ENCODE results near the gene ST3GAL5.

DNA sequence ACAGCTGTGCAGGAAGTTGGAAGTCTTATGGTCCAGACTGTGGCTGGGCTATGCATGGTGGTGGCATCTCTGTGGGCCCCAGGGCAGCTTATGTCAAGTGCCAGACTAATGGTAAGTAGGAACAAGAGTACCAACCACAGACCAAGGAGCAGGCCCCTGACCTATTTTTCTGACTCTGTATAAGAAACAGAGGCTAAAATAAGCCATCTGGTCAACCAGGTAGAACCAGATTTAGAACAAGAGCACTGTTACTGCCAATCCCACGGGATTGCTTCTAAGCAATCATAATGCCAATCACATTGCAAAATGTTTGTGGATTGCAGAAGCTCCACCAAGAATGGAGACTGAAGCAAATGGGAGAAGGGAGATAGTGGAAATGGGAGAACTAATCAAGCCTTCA, 11.1 kb upstream of the ST3GAL5 start:
- TF ChIP-seq, protein P1, sequence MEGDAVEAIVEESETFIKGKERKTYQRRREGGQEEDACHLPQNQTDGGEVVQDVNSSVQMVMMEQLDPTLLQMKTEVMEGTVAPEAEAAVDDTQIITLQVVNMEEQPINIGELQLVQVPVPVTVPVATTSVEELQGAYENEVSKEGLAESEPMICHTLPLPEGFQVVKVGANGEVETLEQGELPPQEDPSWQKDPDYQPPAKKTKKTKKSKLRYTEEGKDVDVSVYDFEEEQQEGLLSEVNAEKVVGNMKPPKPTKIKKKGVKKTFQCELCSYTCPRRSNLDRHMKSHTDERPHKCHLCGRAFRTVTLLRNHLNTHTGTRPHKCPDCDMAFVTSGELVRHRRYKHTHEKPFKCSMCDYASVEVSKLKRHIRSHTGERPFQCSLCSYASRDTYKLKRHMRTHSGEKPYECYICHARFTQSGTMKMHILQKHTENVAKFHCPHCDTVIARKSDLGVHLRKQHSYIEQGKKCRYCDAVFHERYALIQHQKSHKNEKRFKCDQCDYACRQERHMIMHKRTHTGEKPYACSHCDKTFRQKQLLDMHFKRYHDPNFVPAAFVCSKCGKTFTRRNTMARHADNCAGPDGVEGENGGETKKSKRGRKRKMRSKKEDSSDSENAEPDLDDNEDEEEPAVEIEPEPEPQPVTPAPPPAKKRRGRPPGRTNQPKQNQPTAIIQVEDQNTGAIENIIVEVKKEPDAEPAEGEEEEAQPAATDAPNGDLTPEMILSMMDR (conservative IDR thresholded peaks at IDR 0.05), result no peak
- TF ChIP-seq EZH2 (IDR thresholded peaks at IDR 0.05; ENCODE audit: low read depth), result no peak
